AG08396 (cell line): ENCODE measurements around the gene SLC20A1.
"Not testable (repeated sequence)": the region's sequence is repeated elsewhere in the genome, so short reads cannot be mapped to it uniquely, and the experiment has no call there.

Experiments used
- DNase-seq: peaks from one replicate; pipeline ENCODE4 v3.0.0; 2012; ENCODE audit warnings: low spot score, mixed read lengths

Gene SLC20A1

GRCh38 chr2:112645310-112646101 lies at the start of gene SLC20A1:
Gene SLC20A1, plus strand, starts transcription at chr2:112645939. Its CDS starts 890 bp downstream, at chr2:112646829.
- DNase-seq, result peak; percentile 99

GRCh38 chr2:112597537-112598322 lies 48.0 kb upstream of the SLC20A1 start:
- DNase-seq, result no peak

GRCh38 chr2:112600634-112601033 lies 45.1 kb upstream of the SLC20A1 start:
- no peak for DNase-seq

- no peak for DNase-seq
These were observed 44.0 kb upstream of the SLC20A1 start for GRCh38 chr2:112601754-112602153.

- DNase-seq, result no peak
These were observed 42.8 kb upstream of the SLC20A1 start for GRCh38 chr2:112602917-112603316.

GRCh38 chr2:112603731-112604130 lies 42.0 kb upstream of the SLC20A1 start:
- DNase-seq, result no peak

- DNase-seq, result no peak
These were observed 40.8 kb upstream of the SLC20A1 start for GRCh38 chr2:112604952-112605351.

- no peak for DNase-seq
These were observed 39.8 kb upstream of the SLC20A1 start for GRCh38 chr2:112605926-112606325.

- DNase-seq, result no peak
These were observed 39.2 kb upstream of the SLC20A1 start for GRCh38 chr2:112606547-112606946.

- DNase-seq, result no peak
These were observed 37.9 kb upstream of the SLC20A1 start for GRCh38 chr2:112607680-112608438.

- DNase-seq, result not testable (repeated sequence)
These were observed 36.4 kb upstream of the SLC20A1 start for GRCh38 chr2:112609320-112609719.

- not testable (repeated sequence) for DNase-seq
These were observed 33.5 kb upstream of the SLC20A1 start for GRCh38 chr2:112612283-112612682.

GRCh38 chr2:112614201-112614840 lies 31.4 kb upstream of the SLC20A1 start:
- no peak for DNase-seq

- no peak for DNase-seq
These were observed 30.7 kb upstream of the SLC20A1 start for GRCh38 chr2:112615051-112615450.

GRCh38 chr2:112615798-112616197 lies 29.9 kb upstream of the SLC20A1 start:
- DNase-seq, result not testable (repeated sequence)

GRCh38 chr2:112618383-112618782 lies 27.4 kb upstream of the SLC20A1 start:
- no peak for DNase-seq

GRCh38 chr2:112621790-112622527 lies 23.8 kb upstream of the SLC20A1 start:
- DNase-seq, result no peak

- DNase-seq, result peak; percentile 29
These were observed 23.2 kb upstream of the SLC20A1 start for GRCh38 chr2:112622528-112622849.

- peak; percentile 52 for DNase-seq
These were observed 21.6 kb upstream of the SLC20A1 start for GRCh38 chr2:112623913-112624777.

- DNase-seq, result no peak
These were observed 20.1 kb upstream of the SLC20A1 start for GRCh38 chr2:112625474-112626114.
